ENCODE results near the gene TMEM163.
"Not testable (repeated sequence)": the region's sequence is repeated elsewhere in the genome, so short reads cannot be mapped to it uniquely, and the experiment has no call there.

Gene TMEM163

GRCh38 chr2:134573085-134573370, 145.8 kb downstream of the TMEM163 start:
- no peak for DNase-seq

GRCh38 chr2:134572314-134573084, 146.3 kb downstream of the TMEM163 start:
- no peak for DNase-seq

GRCh38 chr2:134570676-134571075, 148.1 kb downstream of the TMEM163 start:
- DNase-seq = no peak

- DNase-seq = no peak
Measured at GRCh38 chr2:134568413-134568812, 150.4 kb downstream of the TMEM163 start.

- no peak for DNase-seq
Measured at GRCh38 chr2:134567666-134568065, 151.1 kb downstream of the TMEM163 start.

- not testable (repeated sequence) for DNase-seq
Measured at GRCh38 chr2:134564955-134565354, 153.8 kb downstream of the TMEM163 start.

- DNase-seq = no peak
Measured at GRCh38 chr2:134564549-134564948, 154.3 kb downstream of the TMEM163 start.

GRCh38 chr2:134558208-134558830, 160.5 kb downstream of the TMEM163 start:
- DNase-seq = no peak

- DNase-seq = no peak
Measured at GRCh38 chr2:134555411-134555810, 163.4 kb downstream of the TMEM163 start.

- peak; percentile 9 for DNase-seq
Measured at GRCh38 chr2:134553657-134554056, 165.1 kb downstream of the TMEM163 start.

- DNase-seq = no peak
Measured at GRCh38 chr2:134550566-134551164, 168.1 kb downstream of the TMEM163 start.

GRCh38 chr2:134549104-134549503, 169.7 kb downstream of the TMEM163 start:
- no peak for DNase-seq

- DNase-seq = no peak
Measured at GRCh38 chr2:134540990-134541389, 177.8 kb downstream of the TMEM163 start.

GRCh38 chr2:134539981-134540380, 178.8 kb downstream of the TMEM163 start:
- peak; percentile 18 for DNase-seq

GRCh38 chr2:134537702-134538101, 181.1 kb downstream of the TMEM163 start:
- DNase-seq = no peak

- no peak for DNase-seq
Measured at GRCh38 chr2:134537121-134537520, 181.7 kb downstream of the TMEM163 start.

- DNase-seq = no peak
Measured at GRCh38 chr2:134536296-134536695, 182.5 kb downstream of the TMEM163 start.

- no peak for DNase-seq
Measured at GRCh38 chr2:134532537-134532936, 186.3 kb downstream of the TMEM163 start.

- no peak for DNase-seq
Measured at GRCh38 chr2:134527381-134527780, 191.4 kb downstream of the TMEM163 start.

GRCh38 chr2:134522496-134523455, 196.0 kb downstream of the TMEM163 start:
- peak; percentile 40 for DNase-seq

- no peak for DNase-seq
Measured at GRCh38 chr2:134518101-134518500, 200.7 kb downstream of the TMEM163 start.

GRCh38 chr2:134515137-134515536, 203.7 kb downstream of the TMEM163 start:
- DNase-seq = no peak

- no peak for DNase-seq
Measured at GRCh38 chr2:134513465-134513804, 205.4 kb downstream of the TMEM163 start.
